Stimulated activated CD4-positive, alpha-beta T cell treated with anti-CD3 and anti-CD28 coated beads, Interleukin-4, amount 100 ng/mL, for 24 hours (primary cell): ENCODE data around the gene ZNF134.

ENCODE experiments used
- DNase-seq: peaks from one replicate; pipeline ENCODE4 v3.0.0-alpha.2; 2020

The ZNF134 gene

DNA sequence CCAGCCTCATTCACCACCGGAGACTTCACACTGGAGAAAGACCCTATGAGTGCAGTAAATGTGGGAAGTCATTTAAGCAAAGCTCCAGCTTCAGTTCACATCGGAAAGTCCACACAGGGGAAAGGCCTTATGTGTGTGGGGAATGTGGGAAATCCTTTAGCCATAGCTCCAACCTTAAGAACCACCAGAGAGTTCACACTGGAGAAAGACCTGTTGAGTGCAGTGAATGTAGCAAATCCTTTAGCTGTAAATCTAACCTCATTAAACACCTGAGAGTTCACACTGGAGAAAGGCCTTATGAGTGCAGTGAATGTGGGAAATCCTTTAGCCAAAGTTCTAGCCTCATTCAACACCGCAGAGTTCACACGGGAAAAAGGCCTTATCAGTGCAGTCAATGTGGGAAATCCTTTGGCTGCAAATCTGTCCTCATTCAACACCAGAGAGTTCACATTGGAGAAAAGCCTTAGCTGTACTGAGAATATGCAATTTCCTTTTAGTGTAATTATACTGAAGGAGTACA lies 27.7 kb downstream of the ZNF134 start:
- no peak for DNase-seq

- DNase-seq = no peak
Observed at GRCh38 chr19:57642396-57643046, 28.5 kb downstream of the ZNF134 start.

GRCh38 chr19:57643734-57644133 lies 29.7 kb downstream of the ZNF134 start:
- no peak for DNase-seq

DNA sequence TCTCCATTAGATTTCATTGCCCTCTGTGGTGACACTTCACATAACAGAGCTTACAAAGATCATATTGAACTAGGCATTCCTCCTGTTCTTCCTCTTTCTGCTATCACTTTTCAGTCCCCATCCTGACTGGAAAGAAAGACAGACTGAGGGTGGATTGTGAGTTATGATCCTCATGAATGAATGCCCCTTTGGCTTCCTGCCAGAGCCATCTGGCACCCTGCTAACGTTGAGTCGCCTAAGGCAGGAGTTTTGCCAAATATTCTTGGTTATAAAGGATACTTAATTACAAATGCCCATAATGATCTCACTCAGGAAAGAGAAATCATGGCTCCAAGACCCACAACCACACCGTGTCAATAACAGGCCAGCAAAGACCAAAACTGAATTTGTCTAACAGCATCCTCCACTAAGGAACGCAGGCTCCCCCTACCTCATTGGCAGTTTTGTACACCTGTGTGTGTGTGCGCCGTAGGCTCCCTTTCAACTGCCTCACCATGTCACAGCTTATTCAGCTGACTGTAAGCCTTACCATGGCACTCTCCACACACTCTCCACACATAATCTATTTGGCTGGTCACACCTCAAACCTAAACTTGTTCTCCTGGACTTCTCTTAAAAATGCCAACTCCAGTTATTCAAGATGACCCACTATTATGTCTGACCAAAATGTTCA lies 34.4 kb downstream of the ZNF134 start:
- DNase-seq = no peak

DNA sequence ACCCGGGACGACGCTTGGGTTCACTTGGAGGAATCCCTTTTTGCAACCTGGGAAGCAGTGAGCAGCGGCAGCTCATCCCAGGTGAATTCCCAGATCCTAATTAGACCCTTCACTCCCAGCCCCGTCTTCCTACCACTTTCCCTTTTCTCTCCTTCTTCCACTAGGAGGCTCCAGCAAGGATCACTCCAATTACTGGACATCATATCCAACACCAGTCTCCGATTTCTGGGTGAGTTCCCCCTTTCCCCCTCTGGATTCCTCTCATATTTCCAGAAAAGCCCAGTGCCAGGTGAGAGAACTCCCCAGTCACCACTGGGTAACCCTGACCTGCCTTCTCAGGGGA lies 37.6 kb downstream of the ZNF134 start:
- no peak for DNase-seq

DNA sequence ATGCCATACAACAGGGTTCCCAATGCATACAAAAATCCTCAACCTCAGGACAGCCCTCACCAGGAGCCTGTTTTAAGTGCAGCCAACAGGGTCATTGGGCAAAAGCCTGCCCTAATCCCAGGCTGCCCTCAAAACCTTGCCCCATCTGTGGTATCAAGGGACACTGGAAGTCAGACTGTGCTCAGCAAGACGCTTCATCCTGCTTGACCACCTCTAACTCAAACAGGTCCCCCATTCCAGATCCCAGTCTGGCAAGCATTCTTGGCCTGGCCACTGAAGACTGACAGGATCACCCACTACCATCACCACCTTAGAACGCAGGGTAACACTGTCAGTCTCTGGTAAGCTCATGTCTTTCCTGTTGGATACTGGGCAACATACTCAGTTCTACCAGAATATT lies 39.6 kb downstream of the ZNF134 start:
- no peak for DNase-seq

GRCh38 chr19:57655443-57655842 lies 41.4 kb downstream of the ZNF134 start:
- DNase-seq = no peak

DNA sequence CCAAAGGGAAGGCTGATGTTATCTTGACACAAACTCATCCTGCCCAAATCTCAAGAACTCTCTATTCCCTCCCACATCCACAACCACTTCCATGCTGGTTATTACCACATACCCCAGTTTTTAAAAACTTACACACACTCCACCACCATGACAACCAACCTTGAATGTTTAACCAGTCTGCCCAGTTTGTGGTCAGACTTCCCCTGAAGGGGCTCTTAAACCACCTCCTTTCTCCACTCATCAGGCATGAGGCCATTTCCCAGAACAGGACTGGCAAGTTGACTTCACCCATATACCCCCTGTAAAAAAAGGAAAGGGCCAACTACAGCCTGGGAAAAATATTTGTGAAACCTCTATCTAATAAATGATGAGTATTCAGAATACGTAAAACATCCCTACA lies 42.3 kb downstream of the ZNF134 start:
- no peak for DNase-seq

DNA sequence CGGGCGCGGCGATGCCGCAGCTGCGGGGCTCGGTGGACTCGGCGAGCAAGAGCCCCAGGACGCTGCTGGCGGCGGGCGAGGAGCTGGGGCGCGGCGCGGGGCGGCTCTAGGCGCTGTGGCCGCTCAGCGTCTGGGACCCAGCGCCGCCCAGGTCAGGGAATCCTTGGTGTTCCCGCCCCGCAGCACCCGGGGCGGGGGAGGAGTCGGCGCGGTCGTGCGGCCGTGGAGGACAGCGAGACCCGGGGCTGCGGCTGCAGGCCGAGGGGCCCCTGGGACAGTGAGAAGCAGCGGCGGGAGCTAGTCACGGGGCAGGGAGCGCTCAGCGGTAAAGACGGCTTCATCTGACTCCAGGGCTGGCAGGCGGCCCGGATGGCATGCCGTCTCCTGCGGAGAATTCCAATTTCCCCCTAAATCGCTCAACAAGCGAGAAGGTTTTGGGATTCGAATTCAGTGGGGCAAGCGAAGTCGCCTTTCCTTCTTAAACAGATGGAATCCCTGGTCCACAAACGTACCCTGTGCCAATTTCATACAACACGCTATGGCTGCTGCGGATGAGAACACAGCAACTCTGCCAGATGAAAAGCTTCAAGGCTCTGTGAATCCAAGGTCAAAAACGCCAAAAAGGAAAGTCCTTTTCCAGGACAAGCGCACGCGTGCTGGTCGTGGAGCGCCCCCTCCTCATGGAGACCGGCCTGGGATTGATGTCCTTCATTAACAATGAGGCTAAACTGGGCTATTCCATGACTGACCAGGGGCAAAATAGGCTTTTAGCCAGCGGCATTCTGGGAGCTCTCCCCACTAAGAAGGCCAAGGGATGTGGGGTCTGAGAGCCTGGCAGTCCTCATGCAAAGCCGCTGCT lies 50.5 kb downstream of the ZNF134 start:
- no peak for DNase-seq

DNA sequence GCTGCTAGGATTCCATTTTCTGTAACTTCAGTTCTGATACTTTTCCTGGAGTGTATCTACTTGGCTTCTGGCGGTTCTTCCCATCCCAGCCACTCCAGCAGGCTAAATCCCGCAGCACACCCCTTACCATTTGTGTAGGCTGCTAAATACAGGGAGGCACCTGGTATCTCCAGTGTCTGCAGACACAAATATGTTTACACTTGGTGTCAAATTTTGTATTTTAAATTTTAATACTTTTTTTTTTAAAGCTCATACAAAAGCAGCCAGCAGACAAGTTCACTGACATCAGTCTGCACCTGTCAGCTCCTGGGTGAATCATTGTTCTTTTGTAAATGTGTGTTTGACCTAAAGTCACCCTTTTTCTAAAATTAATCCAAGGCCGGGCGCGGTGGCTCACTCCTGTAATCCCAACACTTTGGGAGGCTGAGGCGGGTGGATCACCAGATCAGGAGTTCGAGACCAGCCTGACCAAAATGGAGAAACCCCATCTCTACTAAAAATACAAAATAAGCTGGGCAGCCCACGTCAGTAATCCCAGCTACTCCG lies 51.3 kb downstream of the ZNF134 start:
- DNase-seq = no peak

DNA sequence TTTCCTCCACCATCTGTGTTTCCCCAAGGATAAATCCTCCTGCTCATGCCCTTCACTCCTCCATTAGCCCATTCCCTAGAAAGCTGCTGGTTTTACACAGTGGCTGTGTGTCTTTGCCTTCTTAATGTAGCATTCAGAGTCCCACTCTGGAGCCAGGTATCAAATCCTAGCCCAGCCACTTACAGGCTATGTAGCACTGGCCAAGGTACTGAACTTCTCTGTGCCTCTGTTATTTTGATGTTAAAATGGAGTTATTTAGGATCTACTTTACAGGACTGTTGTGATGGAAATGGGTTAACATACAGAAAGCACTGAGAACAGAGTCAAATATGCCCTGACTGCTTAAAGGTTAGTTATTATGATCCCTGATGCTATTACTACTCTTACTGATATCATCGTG lies 53.2 kb downstream of the ZNF134 start:
- DNase-seq = no peak

DNA sequence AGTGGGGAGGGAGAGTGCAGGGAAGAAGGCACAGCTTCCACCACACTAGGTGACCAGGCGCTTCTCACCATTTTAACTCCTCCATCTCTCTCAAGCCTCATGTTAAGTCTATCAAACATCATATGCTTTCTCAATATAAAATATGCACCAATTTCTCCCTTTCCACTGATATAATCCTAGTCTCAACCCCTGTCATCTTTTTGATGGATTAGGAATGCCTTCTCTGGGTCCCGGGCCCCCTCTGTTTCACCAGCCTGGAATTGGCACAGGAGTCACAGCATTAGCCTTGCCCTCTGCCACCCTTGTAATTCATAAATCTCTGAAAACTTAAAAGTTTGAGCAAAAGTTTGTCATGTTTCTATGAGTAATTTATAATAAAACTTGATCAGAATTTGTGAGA lies 54.6 kb downstream of the ZNF134 start, which contains the start of gene ZSCAN4:
ZSCAN4 (plus strand) TSS at position 301 of the 400 bp plus-strand sequence. CDS start 7,211 bp downstream, outside the sequence.
- DNase-seq = no peak

GRCh38 chr19:57671124-57671895 lies 57.3 kb downstream of the ZNF134 start:
- no peak for DNase-seq

DNA sequence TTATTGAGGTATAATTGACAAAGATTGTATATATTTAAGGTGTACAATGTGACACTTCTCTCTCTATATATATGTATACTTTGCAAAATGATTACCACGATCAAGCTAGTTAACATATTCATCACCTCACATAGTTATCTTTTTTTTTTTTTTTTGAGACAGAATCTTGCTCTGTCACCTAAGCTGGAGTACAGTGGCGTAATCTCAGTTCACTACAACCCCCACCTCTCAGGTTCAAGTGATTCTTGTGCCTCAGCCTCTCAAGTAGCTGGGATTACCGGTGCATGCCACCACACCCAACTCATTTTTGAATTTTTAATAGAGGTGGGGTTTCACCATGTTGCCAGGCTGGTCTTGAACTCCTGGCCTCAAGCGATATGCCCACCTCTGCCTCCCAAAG lies 58.4 kb downstream of the ZNF134 start:
- DNase-seq = no peak
